NCI-H748 treated with DMSO at 0.1 percent for 48 hours (cell line): ENCODE data around the gene ADAMTS2.
"Not testable (repeated sequence)": the region's sequence is repeated elsewhere in the genome, so short reads cannot be mapped to it uniquely, and the experiment has no call there.

ENCODE experiments used
- DNase-seq: peaks from one replicate; lab custom pipeline; 2025; lab: John Stamatoyannopoulos, UW

ADAMTS2 gene

DNA sequence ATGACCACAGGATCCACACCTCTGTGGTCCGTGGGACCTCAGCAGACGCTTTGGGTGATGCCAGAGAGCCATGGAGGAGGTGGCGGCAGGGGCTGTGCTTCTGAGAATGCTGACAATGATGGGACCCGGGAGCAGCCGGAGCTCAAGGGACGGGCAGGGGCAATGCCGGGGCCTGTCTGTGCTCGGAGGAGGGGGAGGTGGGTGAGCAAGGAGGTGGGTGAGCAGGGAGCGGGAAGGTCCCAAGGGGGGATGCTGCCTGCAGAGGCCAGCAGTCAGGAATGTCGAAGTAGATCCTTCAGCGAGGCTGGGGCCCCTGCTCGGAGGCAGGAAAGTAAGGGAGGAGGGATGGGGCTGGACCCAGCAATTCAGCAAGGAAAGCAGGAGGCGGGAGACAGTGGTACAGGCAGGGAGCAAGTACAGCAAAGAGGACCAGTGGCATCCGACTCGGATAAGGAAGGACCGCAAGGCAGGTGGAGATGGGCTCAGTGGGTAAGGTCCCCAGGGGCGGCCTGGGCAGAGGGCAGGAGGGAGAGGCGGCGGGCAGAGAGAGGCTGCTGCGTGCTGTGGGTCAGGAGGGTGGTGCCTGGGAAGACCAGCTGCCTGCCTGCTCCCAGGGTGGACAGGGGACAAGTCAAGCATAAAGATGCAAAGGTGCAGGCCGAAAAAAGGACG is 49.0 kb downstream of the ADAMTS2 start:
- DNase-seq = no peak

DNA sequence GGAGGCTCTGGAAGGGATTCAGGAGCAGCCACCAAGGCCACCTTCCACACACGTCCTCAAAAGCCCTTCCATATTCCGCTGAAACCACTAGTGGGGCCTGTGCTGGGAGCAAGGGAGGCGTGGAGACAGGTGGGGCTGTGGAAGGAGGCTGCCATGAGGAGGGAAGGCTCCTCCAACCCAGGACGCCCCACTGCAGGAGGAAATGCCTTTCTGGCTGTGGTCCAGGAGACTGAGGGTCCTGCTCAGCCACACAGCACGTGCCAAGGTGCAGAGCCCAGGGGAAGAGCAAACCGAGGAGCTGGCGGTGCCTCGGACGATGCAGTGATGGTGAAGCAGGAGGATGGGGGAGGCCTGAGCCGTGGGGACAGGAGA is 49.5 kb downstream of the ADAMTS2 start:
- DNase-seq = no peak

DNA sequence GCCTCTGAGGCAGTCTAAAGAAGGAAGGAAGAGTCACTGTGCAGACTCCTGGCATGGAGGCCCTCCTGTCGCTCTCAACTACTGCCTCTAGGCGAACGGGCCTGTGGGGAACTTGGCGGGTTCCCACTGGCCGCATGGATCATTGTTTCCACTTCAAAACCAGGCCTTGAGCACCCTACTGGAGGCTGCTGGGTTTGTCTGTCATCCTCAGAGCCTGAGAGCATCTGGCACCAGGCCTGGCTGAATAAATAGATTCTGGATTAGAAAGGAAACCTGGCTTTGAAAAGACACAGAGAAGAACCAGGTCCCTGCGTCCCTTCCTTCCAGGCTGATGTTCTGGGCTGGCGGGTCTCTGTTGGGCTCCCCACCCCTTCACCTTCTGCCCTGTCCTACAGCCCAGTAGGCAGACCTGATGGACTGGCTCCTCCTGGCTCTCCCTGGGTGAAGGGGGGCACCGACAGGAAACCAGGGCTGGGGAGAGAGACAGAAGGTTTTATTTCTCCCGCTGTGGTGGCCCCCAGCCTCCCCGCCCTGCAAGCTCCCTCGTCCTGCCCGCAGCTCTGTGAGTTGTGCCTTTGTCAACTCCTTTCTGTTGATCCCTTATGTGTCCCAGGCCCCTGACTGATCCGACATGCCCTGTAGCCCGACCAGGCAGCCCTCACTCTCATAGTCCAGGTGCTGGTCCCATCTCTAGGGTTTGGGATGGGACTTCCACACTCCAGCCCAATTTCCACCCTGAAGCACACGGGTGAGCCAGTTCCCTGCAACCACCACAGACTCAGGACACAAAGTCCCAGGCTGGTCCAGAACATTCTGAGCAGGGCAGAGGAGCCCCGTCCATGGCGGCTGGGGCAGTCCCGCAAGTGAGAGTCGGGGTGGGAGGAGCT is 50.1 kb downstream of the ADAMTS2 start:
- no peak for DNase-seq

DNA sequence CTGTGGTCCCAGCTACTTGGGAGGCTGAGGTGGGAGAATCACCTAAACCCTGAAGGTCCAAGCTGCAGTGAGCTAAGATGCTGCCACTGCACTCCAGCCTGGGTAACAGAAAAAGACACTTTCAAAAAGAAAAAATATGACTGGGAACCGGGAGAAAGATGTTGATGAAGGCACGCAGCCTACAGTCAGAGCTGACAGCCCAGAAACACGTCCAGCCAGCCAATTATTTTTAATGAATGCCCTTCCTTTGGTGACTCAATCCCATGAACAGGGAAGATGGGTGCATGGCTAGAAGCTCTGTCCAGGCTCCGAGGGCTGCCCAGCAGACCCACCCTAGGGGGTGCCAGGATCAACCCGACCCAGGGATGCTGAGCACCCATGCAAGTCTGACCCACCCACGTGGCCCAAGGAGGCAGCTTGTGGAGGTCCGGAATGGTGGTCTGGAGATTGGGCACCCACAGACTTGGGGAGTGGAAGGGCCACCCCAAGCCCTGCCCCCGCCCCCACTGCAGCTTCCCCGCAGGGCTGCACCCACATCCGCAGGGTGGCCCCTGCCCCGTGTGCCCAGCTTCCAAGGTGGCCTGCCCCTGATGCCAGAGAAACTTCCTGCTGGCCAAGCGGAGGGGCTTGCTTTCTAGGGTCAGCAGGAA is 51.0 kb downstream of the ADAMTS2 start:
- no peak for DNase-seq

DNA sequence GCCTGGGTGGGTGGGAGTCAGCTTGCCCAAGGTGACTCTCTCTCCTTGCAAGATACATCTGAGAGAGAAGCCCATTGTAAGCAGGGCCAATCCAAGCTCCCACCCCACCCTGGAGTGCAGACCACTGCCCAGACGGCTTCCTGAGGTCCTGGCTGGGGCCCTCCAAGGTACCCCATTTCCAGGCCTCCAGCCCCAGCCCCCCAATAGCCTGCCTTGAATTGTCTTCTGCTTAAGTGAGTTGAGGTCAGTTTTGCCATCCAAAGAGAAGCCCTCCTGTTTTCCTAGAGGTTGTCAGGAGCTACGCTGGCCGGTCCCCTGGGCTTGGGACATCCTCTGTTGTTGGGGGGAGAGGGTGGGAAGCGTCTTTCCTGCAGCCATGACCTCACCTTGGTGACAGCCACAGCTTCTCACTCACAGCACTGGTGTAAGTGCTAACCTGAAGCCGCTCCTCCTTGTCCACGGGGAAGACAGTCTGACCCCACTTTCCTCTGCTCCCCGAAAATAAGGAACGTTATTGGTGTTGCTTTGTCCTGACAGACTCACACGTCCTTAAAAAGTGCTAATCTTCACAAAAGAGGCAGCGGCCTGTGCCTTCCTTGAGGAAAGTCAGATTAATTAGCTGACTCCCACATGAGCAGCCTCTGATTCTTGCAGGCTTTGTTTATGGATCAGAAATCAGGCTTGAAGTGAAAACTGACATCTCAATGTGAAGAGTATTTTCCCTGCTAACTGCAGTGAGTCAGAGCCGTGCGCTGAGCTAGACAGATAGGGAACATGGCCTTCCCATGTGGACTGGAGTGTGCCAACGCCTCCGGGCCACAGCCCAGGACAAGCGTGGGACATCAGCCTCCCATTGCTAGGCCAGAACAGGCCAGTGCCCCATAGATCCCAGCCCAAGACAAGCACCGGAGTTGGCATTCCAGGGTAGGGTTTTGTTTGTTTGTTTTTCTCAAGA is 52.3 kb downstream of the ADAMTS2 start:
- DNase-seq = no peak

DNA sequence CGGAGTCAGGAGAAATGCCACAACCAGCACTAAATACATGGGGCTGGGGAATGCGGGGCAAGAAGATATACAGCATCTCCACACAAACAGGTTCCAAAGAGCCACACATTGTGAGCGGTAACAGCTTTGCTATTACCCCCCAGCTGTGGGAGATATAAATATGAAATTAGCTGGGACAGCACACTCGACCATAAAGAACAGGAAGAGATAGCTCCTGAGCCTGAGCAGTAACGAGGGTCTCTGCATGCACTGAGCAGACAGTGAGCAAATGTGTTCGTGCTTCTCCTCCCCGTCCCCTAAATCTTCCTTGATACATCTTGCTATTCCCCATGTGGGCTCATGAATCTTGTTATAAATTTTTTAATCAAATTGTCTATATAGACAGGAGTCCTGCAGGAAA is 53.1 kb downstream of the ADAMTS2 start:
- DNase-seq = no peak

DNA sequence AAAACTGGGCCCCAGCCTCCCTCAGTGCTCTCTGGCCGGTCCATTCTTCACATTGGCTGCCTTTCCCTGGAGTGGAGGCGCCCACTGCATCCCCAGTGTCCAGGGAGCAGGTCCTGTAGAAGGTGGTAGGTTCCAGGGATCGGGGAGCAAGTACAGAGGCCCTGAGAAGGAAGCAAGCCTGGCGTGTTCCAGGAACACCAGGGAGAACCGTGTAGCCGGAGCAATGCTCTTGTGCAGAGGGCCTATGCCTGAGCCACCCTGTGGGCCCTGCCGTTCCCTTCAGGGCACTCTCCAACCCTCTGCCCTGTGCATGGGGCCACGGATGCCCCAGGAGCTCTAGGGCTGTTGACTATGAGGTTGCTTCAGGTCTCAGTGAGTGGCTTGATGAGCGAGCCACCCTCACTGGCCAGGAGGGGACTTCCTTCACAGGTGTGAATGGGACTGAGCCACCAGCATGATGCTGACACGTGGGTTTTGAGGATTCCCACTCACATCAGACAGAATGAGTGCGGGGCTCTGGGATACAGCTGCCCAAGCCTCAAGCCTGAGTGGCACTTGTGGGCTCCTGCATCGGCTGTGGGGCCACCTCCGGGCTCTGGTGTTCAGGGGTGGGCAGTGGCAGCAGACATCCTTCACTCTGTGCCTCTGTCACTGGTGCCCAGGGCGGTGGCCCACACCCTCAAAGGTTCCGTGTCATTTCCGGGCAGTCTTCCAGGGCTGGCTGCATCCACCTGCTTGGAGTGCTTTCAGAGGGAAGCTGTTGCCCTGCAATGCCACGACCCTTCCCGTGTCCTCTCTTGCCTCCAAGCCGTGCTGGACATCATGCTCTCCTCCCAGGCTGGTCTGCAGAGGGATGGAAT is 54.4 kb downstream of the ADAMTS2 start:
- no peak for DNase-seq

DNA sequence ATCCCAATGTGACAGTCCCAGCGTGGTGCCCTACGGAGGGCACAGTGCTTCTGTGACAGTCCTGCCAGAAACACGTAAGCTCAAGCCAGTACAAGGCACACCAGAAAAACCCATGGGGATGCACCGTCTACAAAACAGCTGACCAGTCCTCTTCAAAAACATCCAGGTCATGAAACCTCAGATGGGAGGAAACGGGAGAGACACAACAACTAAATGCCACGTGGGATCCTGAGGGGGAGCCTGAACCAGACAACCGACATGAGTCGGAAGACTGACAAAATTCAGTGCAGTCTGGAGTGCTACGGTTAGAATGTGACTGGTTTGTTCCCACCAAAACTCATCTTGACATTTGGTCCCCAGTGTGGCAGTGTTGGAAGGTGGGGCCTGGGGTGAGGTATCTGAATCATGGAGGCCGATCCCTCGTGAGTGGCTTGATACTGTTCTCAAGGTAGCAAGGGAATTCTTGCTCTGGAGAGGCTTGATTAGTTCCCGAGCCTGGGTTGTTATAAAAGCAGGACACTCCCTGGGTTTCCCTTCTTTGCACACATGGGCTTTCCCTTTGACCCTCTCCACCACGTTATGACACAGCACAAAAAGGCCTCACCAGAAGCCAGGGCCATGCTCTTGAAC is 55.4 kb downstream of the ADAMTS2 start:
- no peak for DNase-seq

DNA sequence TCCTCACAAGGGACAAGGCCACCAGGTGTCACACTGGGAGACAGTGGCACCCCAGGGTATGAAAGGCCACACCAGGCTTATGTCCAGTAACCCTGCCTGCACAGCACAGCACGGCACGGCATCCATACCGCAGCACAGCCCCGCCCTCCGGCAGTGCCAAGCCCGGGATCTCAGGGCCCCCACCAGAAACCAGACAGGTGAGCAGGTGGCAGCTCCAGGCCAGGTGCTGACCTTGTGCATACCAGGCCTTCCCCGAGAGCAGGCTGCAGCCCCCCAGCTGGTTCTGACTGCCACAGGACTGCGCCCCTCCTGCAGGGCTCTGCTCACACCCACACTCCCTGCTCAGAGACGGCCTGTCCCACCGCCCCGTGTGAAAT is 56.5 kb downstream of the ADAMTS2 start:
- no peak for DNase-seq

DNA sequence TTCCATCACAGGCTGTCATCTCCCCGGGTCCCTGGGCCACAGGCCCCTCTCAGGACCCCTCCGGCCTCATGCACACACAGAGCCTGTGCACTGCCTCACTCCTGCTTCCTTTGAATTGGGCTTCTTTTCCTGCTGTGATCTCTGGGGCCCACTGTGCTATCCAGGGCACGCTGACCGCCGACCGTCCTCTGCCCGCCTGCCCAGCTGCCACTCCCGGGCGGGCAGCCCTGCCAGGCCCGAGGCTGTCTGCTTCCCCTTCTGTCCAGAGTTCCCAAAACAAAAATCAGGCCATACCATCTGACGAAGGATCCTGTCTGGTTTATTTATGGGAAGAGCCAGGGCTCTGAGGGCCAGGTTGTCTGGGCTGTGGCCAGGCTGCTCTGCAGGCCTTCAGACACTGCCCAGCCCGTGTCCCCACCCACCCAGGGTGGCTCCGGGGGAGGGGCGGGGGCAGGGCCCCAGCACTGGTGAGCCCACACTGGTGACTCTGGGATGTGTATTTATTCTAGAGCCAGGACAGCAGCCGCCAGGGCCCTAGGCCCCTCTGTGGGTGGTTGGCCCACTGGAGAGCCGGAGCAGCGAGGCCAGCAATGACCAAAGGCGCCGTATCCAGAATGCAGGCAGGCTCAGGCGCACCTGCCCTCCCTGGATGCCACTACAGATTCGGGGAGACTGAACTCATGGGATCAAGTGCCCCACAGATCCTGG is 57.0 kb downstream of the ADAMTS2 start:
- no peak for DNase-seq

DNA sequence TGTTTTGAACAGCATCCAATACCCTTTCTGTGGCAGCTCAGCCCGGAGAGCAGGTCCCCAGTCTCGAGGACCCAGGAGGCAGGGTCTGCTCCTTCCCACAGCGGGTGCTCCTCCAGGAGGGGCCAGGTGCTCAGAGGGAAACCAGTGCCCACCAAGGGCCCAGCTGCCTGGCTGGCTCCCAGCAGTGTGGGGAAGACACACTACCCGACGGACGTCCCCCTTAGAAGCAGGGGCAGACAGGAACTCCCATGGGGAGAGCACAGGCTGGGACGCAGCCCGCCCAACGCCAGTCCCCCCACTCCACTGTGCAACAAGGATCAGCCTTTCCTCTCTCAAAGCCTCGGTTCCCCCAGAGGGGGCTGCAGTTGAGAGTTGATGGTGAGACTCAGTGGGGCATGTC is 57.6 kb downstream of the ADAMTS2 start:
- no peak for DNase-seq

DNA sequence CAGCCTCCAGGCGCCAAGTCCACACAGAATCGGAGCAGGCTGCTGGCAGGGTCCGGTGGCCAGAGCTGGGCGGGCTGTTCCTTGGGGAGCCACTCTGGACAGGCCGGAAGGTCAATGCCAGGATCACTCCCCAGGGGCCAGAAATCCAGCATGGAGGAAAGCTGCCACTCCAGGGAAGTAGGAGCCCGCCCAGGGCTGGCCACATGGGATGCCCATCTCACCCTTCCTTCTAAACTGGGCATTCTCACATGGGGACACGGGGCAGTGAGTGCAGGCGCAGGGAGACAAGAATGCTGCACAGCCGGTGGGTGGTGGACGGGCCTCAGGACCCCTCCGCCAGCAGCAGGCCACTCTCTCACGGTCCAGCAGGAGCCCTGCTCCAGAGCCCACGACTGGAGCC is 58.2 kb downstream of the ADAMTS2 start:
- no peak for DNase-seq

DNA sequence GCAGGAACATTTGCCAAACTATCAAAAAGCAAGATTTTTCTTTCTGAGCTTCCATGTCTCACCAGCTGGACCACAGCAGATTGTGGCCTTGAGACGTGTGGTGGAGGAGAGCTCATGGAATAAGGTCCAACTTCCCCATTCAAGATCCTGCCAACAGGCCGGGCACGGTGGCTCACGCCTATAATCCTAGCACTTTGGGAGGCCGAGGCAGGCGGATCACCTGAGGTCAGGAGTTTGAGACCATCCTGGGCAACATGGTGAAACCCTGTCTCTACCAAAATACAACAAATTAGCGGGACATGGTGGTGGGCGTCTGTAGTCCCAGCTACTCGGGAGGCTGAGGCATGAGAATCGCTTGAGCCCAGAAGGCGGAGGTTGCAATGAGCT is 59.5 kb downstream of the ADAMTS2 start:
- not testable (repeated sequence) for DNase-seq

DNA sequence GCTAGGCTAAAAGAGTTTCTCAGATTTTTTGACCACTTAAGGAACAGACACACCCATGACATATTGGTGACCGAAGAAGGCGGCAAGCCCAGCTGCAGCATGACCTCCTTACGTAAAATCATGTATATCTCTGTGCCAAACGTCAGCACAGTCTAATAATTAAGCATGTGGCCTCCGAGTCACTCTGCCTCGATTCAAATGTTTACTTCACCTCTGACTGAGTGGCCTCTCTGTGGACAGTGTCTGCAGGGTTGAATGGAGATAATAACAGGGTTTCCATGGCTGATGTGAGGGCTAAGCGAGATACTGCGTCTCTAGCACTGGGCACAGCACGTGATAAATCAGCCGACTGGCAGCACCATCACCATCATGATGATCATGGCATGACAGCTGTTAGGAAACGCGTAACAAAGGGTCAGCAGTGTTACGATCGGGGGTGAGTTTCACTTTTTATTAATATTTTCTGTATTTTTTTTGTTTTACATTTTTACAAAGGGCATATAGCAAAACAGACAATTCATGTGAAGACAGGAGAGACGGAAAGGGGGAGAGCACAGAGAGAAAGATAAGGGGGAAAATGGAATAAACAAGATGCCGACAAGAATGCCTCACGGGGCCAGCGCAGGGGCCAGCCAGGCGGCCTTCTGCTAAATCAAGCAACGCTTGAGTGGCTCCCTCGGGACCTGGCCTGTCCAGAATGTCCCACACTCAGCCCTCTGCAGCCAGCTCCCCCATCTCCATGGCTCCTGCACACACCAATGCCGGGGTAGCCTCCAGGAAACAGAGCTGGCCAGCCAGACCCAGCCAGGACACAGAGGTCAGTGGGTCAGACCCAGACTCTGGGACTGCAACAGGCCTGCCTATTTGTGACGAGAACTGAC is 60.3 kb downstream of the ADAMTS2 start:
- no peak for DNase-seq

DNA sequence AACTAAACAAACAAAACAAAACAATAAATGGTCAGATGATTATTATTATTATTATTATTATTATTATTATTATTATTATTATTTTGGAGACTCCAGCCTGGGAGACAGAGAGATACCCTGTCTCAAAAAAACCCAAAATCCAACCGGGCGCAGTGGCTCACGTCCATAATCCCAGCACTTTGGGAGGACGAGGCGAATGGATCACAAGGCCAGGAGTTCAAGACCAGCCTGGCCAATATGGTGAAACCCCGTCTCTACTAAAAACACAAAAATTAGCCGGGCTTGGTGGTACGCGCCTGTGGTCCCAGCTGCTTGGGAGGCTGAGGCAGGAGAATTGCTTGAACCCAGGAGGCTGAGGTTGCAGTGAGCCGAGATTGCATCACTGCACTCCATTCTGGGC is 61.4 kb downstream of the ADAMTS2 start:
- not testable (repeated sequence) for DNase-seq

DNA sequence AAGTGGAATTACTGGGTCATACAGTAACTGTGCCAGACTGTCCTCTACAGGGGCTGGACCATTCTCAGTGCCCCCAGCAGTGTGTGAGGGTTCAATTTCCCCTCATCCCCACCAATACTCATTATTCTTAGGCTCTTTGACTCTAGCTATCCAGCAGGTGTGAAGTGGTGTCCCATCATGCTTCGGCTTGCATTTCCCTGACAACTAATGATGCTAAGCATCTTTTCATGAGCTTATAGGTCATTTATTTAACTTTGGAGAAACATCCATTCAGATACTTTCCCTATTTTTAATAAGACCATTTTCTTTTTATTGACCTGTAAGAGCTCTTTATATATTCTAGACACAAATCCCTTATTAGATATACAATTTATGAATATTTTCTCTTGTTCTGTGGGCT is 63.6 kb downstream of the ADAMTS2 start:
- no peak for DNase-seq

DNA sequence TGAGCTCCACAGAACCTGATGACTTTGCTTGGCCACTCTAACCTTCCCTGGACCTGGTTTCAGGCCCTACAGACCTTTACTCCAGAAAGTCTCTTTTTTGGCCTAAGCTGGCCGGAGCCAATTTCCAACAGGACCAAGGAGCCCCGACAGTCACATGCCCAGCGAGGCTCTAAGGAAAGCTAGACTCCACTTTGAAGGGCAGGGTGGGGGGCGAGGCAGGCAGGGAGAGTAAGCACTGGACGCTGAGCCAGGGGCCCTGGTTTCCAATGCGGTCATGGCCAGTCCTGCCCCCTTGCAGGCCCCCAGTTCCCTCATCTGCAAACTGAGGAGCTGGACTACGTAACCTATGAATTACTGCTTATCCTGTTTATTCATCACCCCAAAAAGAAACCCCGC is 65.2 kb downstream of the ADAMTS2 start:
- DNase-seq = no peak

DNA sequence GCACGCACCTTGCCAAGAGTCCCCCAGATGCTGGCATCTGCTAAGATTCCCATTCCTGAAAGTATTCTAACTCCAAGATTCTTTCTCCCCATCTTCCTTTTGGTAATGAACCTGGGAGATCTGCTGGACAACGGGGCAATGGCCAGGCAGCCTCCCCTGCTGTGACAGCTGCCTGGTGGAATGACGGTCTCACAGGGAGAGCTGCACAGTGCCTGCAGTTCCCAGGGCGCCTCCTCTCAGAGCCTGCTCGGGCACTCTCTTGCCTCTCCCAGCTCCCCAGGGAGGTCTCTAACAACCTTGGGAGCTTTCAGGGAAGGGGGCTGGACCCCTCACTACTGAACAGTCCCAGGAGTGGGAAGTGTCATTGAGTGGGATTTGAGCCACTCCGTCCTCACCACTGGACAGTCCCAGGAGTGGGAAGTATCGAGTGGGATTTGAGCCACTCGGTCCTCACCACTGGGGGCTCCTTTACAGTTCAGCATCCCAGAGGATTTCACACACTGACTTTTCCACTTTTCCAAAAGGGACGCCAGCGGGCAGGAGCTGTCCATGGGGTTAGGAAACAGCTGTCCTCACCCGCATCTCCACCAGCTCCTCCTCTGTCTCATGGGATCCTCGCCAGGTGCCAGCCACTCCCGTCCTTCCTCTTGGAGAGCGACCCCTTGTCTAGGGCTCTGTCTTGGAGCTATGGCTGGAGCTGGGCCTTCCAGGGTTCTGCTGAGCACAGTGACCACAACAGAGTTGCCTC is 65.7 kb downstream of the ADAMTS2 start:
- DNase-seq = no peak
